NCI-H187 (cell line): ENCODE results near the gene PRSS21.

Experiments used
- DNase-seq, 2 experiments: peaks; one replicate each; lab custom pipeline; 2025; lab: John Stamatoyannopoulos, UW

Gene PRSS21

GRCh38 chr16:2816751-2817339, at the start of gene PRSS21:
Gene PRSS21, plus strand, starts transcription at chr16:2817237. Its CDS starts 32 bp downstream, at chr16:2817269.
- no peak for DNase-seq

- DNase-seq, result no peak
Observed at GRCh38 chr16:2767891-2768290, 49.1 kb upstream of the PRSS21 start.

GRCh38 chr16:2768403-2769089, 48.5 kb upstream of the PRSS21 start:
- no peak for DNase-seq

GRCh38 chr16:2769100-2769529, 47.9 kb upstream of the PRSS21 start:
- no peak for DNase-seq

GRCh38 chr16:2769675-2770056, 47.4 kb upstream of the PRSS21 start:
- no peak for DNase-seq

GRCh38 chr16:2770057-2770951, 46.7 kb upstream of the PRSS21 start:
- no peak for DNase-seq

- DNase-seq, result no peak
Observed at GRCh38 chr16:2771496-2772402, 45.3 kb upstream of the PRSS21 start.

GRCh38 chr16:2773188-2773968, 43.7 kb upstream of the PRSS21 start:
- no peak for DNase-seq

- no peak for DNase-seq
Observed at GRCh38 chr16:2774161-2774891, 42.7 kb upstream of the PRSS21 start.

GRCh38 chr16:2775131-2775716, 41.8 kb upstream of the PRSS21 start:
- DNase-seq, result no peak

- DNase-seq, result no peak
Observed at GRCh38 chr16:2775765-2776499, 41.1 kb upstream of the PRSS21 start.

GRCh38 chr16:2776500-2777139, 40.4 kb upstream of the PRSS21 start:
- DNase-seq, result no peak

- peak; percentile 53 to 94 for DNase-seq
Observed at GRCh38 chr16:2777231-2777902, 39.7 kb upstream of the PRSS21 start, which contains the start of gene ELOB. Gene ELOB, minus strand, starts transcription at chr16:2777280. Its CDS starts 41 bp downstream, at chr16:2777239.

GRCh38 chr16:2777903-2778629, 39.0 kb upstream of the PRSS21 start:
- DNase-seq, result peak in 1 of 2 experiments; percentile 24

- no peak for DNase-seq
Observed at GRCh38 chr16:2778630-2778958, 38.4 kb upstream of the PRSS21 start.

GRCh38 chr16:2779151-2779920, 37.7 kb upstream of the PRSS21 start:
- DNase-seq, result no peak
